GM23338 (cell line): ENCODE data around the gene RFX4.
A peak's percentile ranks its signal among the peaks of the same experiment; 100 is the strongest.

Source experiments
- CREB1 ChIP-seq: fragments of 250-450 bp; sonication (Bioruptor Pico); IDR thresholded peaks from 2 replicates; pipeline ENCODE4 v1.5.0; 2020; ENCODE audit warnings: low read depth, mild to moderate bottlenecking, moderate library complexity
- EZH2 ChIP-seq: fragments of 200-600 bp; sonication (generic); IDR thresholded peaks from one replicate; pipeline ENCODE4 v1.8.0; 2017; ENCODE audit warnings: antibody characterized with exemption, mild to moderate bottlenecking, low read depth; ENCODE audit not compliant: unreplicated experiment
- EZH2phosphoT487 ChIP-seq: fragments of 200-600 bp; sonication (generic); IDR thresholded peaks from one replicate; pipeline ENCODE4 v1.8.1; 2018; ENCODE audit warnings: antibody characterized with exemption; ENCODE audit not compliant: unreplicated experiment
- JUNB ChIP-seq: IDR thresholded peaks from one replicate; pipeline ENCODE4 v1.6.1; 2016; ENCODE audit warnings: antibody characterized with exemption; ENCODE audit not compliant: unreplicated experiment
- NANOG ChIP-seq: IDR thresholded peaks from 2 replicates; pipeline ENCODE4 v1.6.1; 2016; ENCODE audit warnings: antibody characterized with exemption, borderline replicate concordance
- POLR2AphosphoS5 ChIP-seq: IDR thresholded peaks from 2 replicates; pipeline ENCODE4 v1.6.1; 2016; ENCODE audit warnings: antibody characterized with exemption, low read depth
- STAT1 ChIP-seq: IDR thresholded peaks from one replicate; pipeline ENCODE4 v1.6.1; 2016; ENCODE audit warnings: antibody characterized with exemption; ENCODE audit not compliant: unreplicated experiment
- ZNF114 ChIP-seq: fragments of 250-450 bp; sonication (Bioruptor Pico); IDR thresholded peaks from 2 replicates; pipeline ENCODE4 v1.5.0; 2020; ENCODE audit warnings: mild to moderate bottlenecking, moderate library complexity
- ZNF331 ChIP-seq: fragments of 250-450 bp; sonication (Bioruptor Pico); IDR thresholded peaks from 2 replicates; pipeline ENCODE4 v1.5.0; 2020; ENCODE audit warnings: low read depth, mild to moderate bottlenecking, moderate library complexity
- TF ChIP-seq, protein P1 (sequence below), 2 experiments: fragments of 200-600 bp in 1 of 2; sonication (generic) in 1 of 2; conservative IDR thresholded peaks; 2 replicates each; pipeline versions ENCODE4 v1.5.1 to v1.6.1; 2016 to 2017; ENCODE audit warnings: antibody characterized with exemption in 2 of 2, low read depth in 2 of 2, mild to moderate bottlenecking in 2 of 2, moderate library complexity in 1 of 2
- TF ChIP-seq, protein P2 (sequence below): IDR thresholded peaks from 2 replicates; pipeline ENCODE4 v1.6.1; 2016; ENCODE audit warnings: antibody characterized with exemption
- TF ChIP-seq, protein P3 (sequence below): IDR thresholded peaks from one replicate; pipeline ENCODE4 v1.6.1; 2018; ENCODE audit warnings: antibody characterized with exemption; ENCODE audit not compliant: unreplicated experiment
- TF ChIP-seq, protein P4 (sequence below): fragments of 250-450 bp; sonication (Bioruptor Pico); IDR thresholded peaks from 2 replicates; pipeline ENCODE4 v1.5.0; 2020; ENCODE audit warnings: mild to moderate bottlenecking, moderate library complexity

DNA sequence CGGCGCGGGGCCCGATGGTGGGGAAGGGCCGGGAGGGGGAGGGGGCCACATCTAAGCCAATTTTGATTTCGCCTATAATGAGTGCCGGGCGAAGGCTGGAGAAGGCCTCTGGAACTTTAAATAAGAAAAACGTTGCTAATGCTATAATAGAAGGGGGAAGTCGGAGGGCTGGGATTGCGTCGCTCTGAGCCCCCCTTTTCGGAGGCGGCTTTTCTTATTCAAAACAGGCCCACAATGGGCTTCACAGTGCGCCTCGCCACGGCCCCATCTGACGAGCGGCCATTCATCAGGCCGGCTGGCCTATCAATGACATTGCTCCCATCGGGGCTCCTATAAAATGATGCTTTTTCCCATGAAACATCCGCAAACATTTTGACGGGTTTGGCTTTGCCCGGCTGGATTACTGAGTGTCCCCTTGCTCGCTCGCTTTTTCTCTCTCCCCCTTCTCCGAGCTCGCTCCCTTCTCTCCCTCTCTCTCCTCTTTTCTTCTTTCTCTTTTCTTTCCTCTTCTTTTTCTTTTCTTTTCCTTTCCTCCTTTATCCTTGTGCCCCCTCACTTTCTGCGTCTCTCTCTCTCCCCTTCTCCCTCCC lies at the start of gene RFX4:
- TF ChIP-seq, protein P1, sequence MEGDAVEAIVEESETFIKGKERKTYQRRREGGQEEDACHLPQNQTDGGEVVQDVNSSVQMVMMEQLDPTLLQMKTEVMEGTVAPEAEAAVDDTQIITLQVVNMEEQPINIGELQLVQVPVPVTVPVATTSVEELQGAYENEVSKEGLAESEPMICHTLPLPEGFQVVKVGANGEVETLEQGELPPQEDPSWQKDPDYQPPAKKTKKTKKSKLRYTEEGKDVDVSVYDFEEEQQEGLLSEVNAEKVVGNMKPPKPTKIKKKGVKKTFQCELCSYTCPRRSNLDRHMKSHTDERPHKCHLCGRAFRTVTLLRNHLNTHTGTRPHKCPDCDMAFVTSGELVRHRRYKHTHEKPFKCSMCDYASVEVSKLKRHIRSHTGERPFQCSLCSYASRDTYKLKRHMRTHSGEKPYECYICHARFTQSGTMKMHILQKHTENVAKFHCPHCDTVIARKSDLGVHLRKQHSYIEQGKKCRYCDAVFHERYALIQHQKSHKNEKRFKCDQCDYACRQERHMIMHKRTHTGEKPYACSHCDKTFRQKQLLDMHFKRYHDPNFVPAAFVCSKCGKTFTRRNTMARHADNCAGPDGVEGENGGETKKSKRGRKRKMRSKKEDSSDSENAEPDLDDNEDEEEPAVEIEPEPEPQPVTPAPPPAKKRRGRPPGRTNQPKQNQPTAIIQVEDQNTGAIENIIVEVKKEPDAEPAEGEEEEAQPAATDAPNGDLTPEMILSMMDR (conservative IDR thresholded peaks at IDR 0.05; ENCODE audit: low read depth in 2 of 2): no peak
- TF ChIP-seq EZH2 (no peak), CREB1 (CRISPR knock-in tag) (peak; percentile 43), POLR2AphosphoS5 (no peak), EZH2phosphoT487 (no peak), ZNF114 (CRISPR knock-in tag) (no peak), JUNB (no peak), ZNF331 (CRISPR knock-in tag) (no peak), NANOG (peak; percentile 39; the same call in 1 of the 2 replicates), STAT1 (no peak)
- TF ChIP-seq, protein P2, sequence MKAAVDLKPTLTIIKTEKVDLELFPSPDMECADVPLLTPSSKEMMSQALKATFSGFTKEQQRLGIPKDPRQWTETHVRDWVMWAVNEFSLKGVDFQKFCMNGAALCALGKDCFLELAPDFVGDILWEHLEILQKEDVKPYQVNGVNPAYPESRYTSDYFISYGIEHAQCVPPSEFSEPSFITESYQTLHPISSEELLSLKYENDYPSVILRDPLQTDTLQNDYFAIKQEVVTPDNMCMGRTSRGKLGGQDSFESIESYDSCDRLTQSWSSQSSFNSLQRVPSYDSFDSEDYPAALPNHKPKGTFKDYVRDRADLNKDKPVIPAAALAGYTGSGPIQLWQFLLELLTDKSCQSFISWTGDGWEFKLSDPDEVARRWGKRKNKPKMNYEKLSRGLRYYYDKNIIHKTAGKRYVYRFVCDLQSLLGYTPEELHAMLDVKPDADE: no peak
- TF ChIP-seq, protein P3, sequence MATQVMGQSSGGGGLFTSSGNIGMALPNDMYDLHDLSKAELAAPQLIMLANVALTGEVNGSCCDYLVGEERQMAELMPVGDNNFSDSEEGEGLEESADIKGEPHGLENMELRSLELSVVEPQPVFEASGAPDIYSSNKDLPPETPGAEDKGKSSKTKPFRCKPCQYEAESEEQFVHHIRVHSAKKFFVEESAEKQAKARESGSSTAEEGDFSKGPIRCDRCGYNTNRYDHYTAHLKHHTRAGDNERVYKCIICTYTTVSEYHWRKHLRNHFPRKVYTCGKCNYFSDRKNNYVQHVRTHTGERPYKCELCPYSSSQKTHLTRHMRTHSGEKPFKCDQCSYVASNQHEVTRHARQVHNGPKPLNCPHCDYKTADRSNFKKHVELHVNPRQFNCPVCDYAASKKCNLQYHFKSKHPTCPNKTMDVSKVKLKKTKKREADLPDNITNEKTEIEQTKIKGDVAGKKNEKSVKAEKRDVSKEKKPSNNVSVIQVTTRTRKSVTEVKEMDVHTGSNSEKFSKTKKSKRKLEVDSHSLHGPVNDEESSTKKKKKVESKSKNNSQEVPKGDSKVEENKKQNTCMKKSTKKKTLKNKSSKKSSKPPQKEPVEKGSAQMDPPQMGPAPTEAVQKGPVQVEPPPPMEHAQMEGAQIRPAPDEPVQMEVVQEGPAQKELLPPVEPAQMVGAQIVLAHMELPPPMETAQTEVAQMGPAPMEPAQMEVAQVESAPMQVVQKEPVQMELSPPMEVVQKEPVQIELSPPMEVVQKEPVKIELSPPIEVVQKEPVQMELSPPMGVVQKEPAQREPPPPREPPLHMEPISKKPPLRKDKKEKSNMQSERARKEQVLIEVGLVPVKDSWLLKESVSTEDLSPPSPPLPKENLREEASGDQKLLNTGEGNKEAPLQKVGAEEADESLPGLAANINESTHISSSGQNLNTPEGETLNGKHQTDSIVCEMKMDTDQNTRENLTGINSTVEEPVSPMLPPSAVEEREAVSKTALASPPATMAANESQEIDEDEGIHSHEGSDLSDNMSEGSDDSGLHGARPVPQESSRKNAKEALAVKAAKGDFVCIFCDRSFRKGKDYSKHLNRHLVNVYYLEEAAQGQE: no peak
- TF ChIP-seq, protein P4, sequence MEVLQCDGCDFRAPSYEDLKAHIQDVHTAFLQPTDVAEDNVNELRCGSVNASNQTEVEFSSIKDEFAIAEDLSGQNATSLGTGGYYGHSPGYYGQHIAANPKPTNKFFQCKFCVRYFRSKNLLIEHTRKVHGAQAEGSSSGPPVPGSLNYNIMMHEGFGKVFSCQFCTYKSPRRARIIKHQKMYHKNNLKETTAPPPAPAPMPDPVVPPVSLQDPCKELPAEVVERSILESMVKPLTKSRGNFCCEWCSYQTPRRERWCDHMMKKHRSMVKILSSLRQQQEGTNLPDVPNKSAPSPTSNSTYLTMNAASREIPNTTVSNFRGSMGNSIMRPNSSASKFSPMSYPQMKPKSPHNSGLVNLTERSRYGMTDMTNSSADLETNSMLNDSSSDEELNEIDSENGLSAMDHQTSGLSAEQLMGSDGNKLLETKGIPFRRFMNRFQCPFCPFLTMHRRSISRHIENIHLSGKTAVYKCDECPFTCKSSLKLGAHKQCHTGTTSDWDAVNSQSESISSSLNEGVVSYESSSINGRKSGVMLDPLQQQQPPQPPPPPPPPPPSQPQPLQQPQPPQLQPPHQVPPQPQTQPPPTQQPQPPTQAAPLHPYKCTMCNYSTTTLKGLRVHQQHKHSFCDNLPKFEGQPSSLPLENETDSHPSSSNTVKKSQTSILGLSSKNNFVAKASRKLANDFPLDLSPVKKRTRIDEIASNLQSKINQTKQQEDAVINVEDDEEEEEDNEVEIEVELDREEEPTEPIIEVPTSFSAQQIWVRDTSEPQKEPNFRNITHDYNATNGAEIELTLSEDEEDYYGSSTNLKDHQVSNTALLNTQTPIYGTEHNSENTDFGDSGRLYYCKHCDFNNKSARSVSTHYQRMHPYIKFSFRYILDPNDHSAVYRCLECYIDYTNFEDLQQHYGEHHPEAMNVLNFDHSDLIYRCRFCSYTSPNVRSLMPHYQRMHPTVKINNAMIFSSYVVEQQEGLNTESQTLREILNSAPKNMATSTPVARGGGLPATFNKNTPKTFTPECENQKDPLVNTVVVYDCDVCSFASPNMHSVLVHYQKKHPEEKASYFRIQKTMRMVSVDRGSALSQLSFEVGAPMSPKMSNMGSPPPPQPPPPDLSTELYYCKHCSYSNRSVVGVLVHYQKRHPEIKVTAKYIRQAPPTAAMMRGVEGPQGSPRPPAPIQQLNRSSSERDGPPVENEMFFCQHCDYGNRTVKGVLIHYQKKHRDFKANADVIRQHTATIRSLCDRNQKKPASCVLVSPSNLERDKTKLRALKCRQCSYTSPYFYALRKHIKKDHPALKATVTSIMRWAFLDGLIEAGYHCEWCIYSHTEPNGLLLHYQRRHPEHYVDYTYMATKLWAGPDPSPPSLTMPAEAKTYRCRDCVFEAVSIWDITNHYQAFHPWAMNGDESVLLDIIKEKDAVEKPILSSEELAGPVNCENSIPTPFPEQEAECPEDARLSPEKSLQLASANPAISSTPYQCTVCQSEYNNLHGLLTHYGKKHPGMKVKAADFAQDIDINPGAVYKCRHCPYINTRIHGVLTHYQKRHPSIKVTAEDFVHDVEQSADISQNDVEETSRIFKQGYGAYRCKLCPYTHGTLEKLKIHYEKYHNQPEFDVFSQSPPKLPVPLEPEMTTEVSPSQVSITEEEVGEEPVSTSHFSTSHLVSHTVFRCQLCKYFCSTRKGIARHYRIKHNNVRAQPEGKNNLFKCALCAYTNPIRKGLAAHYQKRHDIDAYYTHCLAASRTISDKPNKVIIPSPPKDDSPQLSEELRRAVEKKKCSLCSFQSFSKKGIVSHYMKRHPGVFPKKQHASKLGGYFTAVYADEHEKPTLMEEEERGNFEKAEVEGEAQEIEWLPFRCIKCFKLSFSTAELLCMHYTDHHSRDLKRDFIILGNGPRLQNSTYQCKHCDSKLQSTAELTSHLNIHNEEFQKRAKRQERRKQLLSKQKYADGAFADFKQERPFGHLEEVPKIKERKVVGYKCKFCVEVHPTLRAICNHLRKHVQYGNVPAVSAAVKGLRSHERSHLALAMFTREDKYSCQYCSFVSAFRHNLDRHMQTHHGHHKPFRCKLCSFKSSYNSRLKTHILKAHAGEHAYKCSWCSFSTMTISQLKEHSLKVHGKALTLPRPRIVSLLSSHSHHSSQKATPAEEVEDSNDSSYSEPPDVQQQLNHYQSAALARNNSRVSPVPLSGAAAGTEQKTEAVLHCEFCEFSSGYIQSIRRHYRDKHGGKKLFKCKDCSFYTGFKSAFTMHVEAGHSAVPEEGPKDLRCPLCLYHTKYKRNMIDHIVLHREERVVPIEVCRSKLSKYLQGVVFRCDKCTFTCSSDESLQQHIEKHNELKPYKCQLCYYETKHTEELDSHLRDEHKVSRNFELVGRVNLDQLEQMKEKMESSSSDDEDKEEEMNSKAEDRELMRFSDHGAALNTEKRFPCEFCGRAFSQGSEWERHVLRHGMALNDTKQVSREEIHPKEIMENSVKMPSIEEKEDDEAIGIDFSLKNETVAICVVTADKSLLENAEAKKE (CRISPR knock-in tag): no peak
